ENCODE measurements around the gene ABTB1. TPM values are rescaled to one million over a fixed set of nuclear protein-coding genes. Genes with fewer than 3 reads are reported as not detected.

The ABTB1 gene
- total RNA-seq, 1 experiment from 2014 or later, result 12.5 TPM

DNA sequence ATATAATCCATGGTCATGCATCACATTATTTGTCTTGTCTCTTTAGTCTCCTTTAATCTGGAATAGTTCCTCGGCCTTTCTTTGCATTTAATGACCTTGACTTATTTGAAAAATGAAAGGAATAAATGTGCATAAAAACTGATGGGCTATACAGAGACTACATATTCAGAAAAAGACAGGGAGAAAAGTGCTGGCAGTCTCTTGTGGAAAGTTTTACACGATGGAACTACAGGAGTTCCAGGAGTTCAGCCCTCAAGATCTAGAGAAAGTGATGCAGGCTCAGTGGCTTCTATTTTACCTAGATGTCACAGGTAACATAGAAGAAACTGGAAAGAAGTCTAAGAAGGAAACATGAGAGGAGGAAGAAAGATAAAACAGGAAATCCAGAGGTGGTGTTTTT lies 7.6 kb upstream of the ABTB1 start (continued):
- TF ChIP-seq, protein P1, sequence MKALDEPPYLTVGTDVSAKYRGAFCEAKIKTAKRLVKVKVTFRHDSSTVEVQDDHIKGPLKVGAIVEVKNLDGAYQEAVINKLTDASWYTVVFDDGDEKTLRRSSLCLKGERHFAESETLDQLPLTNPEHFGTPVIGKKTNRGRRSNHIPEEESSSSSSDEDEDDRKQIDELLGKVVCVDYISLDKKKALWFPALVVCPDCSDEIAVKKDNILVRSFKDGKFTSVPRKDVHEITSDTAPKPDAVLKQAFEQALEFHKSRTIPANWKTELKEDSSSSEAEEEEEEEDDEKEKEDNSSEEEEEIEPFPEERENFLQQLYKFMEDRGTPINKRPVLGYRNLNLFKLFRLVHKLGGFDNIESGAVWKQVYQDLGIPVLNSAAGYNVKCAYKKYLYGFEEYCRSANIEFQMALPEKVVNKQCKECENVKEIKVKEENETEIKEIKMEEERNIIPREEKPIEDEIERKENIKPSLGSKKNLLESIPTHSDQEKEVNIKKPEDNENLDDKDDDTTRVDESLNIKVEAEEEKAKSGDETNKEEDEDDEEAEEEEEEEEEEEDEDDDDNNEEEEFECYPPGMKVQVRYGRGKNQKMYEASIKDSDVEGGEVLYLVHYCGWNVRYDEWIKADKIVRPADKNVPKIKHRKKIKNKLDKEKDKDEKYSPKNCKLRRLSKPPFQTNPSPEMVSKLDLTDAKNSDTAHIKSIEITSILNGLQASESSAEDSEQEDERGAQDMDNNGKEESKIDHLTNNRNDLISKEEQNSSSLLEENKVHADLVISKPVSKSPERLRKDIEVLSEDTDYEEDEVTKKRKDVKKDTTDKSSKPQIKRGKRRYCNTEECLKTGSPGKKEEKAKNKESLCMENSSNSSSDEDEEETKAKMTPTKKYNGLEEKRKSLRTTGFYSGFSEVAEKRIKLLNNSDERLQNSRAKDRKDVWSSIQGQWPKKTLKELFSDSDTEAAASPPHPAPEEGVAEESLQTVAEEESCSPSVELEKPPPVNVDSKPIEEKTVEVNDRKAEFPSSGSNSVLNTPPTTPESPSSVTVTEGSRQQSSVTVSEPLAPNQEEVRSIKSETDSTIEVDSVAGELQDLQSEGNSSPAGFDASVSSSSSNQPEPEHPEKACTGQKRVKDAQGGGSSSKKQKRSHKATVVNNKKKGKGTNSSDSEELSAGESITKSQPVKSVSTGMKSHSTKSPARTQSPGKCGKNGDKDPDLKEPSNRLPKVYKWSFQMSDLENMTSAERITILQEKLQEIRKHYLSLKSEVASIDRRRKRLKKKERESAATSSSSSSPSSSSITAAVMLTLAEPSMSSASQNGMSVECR (CRISPR knock-in tag; IDR thresholded peaks at IDR 0.05; ENCODE audit: borderline replicate concordance), result no peak

DNA sequence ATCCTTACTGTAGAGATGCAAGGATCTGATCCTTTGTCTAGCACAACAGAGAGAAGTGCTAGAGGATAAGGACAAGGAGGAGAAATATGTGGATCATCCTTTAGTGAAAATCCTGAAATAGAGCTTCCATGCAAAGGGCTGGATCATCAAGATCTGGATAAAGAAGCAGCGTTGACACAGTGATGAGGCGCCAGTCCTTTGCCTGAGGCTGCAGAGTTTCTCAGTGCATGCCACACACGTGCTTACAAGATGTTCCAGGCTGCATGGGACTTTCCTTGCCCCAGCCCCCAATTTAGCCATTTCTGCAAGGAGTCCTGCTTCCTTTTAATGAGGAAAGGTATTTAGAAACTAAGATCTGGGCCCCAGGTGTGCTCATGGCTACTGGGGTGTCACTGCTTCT lies 7.2 kb upstream of the ABTB1 start:
- Mint-ChIP-seq H3K4me3 (no peak overlapping the region), H3K27me3 (ENCODE audit: low read depth) (no peaks in the 10 kb centered on the region), H3K4me1 (no peaks in the 10 kb centered on the region), H3K9me3 (peaks cover 8% of the 10 kb centered on the region), H3K27ac (no peak overlapping the region), H3K36me3 (peaks cover 18% of the 10 kb centered on the region)
- no peak for ATAC-seq
- TF ChIP-seq, protein P2, sequence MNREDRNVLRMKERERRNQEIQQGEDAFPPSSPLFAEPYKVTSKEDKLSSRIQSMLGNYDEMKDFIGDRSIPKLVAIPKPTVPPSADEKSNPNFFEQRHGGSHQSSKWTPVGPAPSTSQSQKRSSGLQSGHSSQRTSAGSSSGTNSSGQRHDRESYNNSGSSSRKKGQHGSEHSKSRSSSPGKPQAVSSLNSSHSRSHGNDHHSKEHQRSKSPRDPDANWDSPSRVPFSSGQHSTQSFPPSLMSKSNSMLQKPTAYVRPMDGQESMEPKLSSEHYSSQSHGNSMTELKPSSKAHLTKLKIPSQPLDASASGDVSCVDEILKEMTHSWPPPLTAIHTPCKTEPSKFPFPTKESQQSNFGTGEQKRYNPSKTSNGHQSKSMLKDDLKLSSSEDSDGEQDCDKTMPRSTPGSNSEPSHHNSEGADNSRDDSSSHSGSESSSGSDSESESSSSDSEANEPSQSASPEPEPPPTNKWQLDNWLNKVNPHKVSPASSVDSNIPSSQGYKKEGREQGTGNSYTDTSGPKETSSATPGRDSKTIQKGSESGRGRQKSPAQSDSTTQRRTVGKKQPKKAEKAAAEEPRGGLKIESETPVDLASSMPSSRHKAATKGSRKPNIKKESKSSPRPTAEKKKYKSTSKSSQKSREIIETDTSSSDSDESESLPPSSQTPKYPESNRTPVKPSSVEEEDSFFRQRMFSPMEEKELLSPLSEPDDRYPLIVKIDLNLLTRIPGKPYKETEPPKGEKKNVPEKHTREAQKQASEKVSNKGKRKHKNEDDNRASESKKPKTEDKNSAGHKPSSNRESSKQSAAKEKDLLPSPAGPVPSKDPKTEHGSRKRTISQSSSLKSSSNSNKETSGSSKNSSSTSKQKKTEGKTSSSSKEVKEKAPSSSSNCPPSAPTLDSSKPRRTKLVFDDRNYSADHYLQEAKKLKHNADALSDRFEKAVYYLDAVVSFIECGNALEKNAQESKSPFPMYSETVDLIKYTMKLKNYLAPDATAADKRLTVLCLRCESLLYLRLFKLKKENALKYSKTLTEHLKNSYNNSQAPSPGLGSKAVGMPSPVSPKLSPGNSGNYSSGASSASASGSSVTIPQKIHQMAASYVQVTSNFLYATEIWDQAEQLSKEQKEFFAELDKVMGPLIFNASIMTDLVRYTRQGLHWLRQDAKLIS (CRISPR knock-in tag; IDR thresholded peaks at IDR 0.05; ENCODE audit: borderline replicate concordance), result no peak
- TF ChIP-seq TCF7 (CRISPR knock-in tag; IDR thresholded peaks at IDR 0.05; ENCODE audit: low read depth) (no peak), RORB (CRISPR knock-in tag; IDR thresholded peaks at IDR 0.05) (no peak), CREB1 (CRISPR knock-in tag; IDR thresholded peaks at IDR 0.05) (no peak)
- CTCF ChIA-PET, result no interaction called here
- POLR2A ChIA-PET, result no interaction called here
- no peak for DNase-seq (ENCODE audit: low spot score)

DNA sequence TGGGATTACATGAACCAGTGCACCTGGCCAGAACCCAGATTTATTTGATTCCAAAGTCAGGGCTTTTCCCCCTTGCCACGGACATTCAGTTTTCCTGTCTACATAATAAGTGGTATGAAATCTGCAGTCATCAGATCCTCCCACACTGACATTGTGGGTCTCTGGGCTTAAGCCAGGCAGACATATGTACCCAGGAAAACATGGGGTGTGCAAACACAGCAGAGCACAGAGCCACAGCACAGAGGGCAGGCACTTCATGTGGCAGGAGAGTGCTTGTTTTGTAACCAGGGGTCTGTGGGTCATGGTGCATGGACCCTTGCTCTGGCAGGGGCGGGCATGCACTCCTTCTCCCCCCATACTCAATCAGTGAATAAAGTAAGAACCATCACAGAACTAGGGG lies 6.1 kb upstream of the ABTB1 start:
- no peak for ATAC-seq
- no peak for DNase-seq (ENCODE audit: low spot score)
- H3K27ac Mint-ChIP-seq, result no peak overlapping the region
- peaks cover 3% of the 10 kb centered on the region; the same call in 1 of the 2 replicates for H3K27me3 Mint-ChIP-seq (ENCODE audit: low read depth)
- H3K36me3 Mint-ChIP-seq, result peaks cover 18% of the 10 kb centered on the region
- CTCF ChIA-PET, result interaction anchor here (1.6 to 2.5 kb wide), 2 partner anchors 13 to 24 kb away, joined by 3 to 8 read pairs; no protein-coding TSS in a partner anchor
- no peaks in the 10 kb centered on the region for H3K4me1 Mint-ChIP-seq
- POLR2A ChIA-PET, result no interaction called here
- peaks cover 8% of the 10 kb centered on the region for H3K9me3 Mint-ChIP-seq
- H3K4me3 Mint-ChIP-seq, result no peak overlapping the region
- no peak for TF ChIP-seq FOXP1 (CRISPR knock-in tag; IDR thresholded peaks at IDR 0.05; ENCODE audit: borderline replicate concordance)
- TF ChIP-seq ZNF416 (CRISPR knock-in tag; IDR thresholded peaks at IDR 0.05), result no peak
- TF ChIP-seq ZNF263 (CRISPR knock-in tag; IDR thresholded peaks at IDR 0.05; ENCODE audit: low read depth), result no peak
- TF ChIP-seq, protein P3, sequence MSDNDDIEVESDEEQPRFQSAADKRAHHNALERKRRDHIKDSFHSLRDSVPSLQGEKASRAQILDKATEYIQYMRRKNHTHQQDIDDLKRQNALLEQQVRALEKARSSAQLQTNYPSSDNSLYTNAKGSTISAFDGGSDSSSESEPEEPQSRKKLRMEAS (CRISPR knock-in tag; IDR thresholded peaks at IDR 0.05), result no peak
- no peak for TF ChIP-seq ZNF219 (CRISPR knock-in tag; IDR thresholded peaks at IDR 0.05; ENCODE audit: borderline replicate concordance)
- TF ChIP-seq, protein P4, sequence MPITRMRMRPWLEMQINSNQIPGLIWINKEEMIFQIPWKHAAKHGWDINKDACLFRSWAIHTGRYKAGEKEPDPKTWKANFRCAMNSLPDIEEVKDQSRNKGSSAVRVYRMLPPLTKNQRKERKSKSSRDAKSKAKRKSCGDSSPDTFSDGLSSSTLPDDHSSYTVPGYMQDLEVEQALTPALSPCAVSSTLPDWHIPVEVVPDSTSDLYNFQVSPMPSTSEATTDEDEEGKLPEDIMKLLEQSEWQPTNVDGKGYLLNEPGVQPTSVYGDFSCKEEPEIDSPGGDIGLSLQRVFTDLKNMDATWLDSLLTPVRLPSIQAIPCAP (CRISPR knock-in tag; IDR thresholded peaks at IDR 0.05), result no peak
- TF ChIP-seq RELA (CRISPR knock-in tag; IDR thresholded peaks at IDR 0.05; ENCODE audit: borderline replicate concordance), result no peak
- TF ChIP-seq, protein P5, sequence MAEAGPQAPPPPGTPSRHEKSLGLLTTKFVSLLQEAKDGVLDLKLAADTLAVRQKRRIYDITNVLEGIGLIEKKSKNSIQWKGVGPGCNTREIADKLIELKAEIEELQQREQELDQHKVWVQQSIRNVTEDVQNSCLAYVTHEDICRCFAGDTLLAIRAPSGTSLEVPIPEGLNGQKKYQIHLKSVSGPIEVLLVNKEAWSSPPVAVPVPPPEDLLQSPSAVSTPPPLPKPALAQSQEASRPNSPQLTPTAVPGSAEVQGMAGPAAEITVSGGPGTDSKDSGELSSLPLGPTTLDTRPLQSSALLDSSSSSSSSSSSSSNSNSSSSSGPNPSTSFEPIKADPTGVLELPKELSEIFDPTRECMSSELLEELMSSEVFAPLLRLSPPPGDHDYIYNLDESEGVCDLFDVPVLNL (CRISPR knock-in tag; IDR thresholded peaks at IDR 0.05; ENCODE audit: borderline replicate concordance, low read depth), result no peak
- no peak for TF ChIP-seq SP1 (CRISPR knock-in tag; conservative IDR thresholded peaks at IDR 0.05)
- TF ChIP-seq, protein P6, sequence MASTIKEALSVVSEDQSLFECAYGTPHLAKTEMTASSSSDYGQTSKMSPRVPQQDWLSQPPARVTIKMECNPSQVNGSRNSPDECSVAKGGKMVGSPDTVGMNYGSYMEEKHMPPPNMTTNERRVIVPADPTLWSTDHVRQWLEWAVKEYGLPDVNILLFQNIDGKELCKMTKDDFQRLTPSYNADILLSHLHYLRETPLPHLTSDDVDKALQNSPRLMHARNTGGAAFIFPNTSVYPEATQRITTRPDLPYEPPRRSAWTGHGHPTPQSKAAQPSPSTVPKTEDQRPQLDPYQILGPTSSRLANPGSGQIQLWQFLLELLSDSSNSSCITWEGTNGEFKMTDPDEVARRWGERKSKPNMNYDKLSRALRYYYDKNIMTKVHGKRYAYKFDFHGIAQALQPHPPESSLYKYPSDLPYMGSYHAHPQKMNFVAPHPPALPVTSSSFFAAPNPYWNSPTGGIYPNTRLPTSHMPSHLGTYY (CRISPR knock-in tag; IDR thresholded peaks at IDR 0.05), result no peak
- no peak for TF ChIP-seq ZNF232 (CRISPR knock-in tag; IDR thresholded peaks at IDR 0.05)
- TF ChIP-seq, protein P1 (CRISPR knock-in tag; IDR thresholded peaks at IDR 0.05; ENCODE audit: borderline replicate concordance), result no peak
- TF ChIP-seq ESRRA (CRISPR knock-in tag; IDR thresholded peaks at IDR 0.05; ENCODE audit: borderline replicate concordance), result no peak
